GM10248 (cell line): Measurements from ENCODE around the gene PIK3C2A.

Experiments used
- CTCF ChIA-PET: fragments of 300-600 bp; sonication (Branson Sonifier 250); formaldehyde crosslinking; extraction: SDS; loops from one replicate; lab custom pipeline; 2021; ENCODE audit warnings: antibody characterized with exemption; lab: Yijun Ruan, JAX
- POLR2A ChIA-PET: fragments of 350-650 bp; sonication (Branson Sonifier 250); formaldehyde crosslinking; extraction: SDS; loops from one replicate; lab custom pipeline; 2020; ENCODE audit warnings: antibody characterized with exemption; lab: Yijun Ruan, JAX
- DNase-seq: peaks from one replicate; pipeline ENCODE4 v3.0.0; 2012; ENCODE audit errors: extremely low spot score
- TF ChIP-seq, protein P1 (sequence below): IDR thresholded peaks from 2 replicates; pipeline ENCODE4 v1.5.1; 2012; ENCODE audit warnings: mild to moderate bottlenecking, low read depth; ENCODE audit errors: extremely low read depth, missing control alignments, control extremely low read depth

The PIK3C2A gene

DNA sequence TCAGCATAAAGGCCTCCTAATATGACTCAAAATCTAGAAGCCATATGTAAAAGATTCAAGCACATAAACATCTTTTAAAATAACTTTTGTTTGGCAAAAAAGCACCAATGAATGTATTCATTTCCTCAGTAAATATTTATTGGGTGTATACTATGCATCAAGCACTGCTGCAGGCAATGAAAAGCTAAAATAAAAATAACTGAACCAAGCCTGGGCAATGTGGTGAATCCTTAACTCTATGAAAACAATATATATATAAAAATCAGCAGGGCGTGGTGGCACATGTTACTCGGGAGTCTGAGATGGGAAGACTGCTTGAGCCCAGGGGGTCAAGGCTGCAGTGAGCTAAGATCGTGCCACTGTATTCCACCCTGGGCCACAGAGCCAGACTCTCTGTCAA is 27.8 kb downstream of the PIK3C2A start:
- no peak for DNase-seq
- TF ChIP-seq, protein P1, sequence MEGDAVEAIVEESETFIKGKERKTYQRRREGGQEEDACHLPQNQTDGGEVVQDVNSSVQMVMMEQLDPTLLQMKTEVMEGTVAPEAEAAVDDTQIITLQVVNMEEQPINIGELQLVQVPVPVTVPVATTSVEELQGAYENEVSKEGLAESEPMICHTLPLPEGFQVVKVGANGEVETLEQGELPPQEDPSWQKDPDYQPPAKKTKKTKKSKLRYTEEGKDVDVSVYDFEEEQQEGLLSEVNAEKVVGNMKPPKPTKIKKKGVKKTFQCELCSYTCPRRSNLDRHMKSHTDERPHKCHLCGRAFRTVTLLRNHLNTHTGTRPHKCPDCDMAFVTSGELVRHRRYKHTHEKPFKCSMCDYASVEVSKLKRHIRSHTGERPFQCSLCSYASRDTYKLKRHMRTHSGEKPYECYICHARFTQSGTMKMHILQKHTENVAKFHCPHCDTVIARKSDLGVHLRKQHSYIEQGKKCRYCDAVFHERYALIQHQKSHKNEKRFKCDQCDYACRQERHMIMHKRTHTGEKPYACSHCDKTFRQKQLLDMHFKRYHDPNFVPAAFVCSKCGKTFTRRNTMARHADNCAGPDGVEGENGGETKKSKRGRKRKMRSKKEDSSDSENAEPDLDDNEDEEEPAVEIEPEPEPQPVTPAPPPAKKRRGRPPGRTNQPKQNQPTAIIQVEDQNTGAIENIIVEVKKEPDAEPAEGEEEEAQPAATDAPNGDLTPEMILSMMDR: no peak
- ChIA-PET POLR2A (no interaction called here), CTCF (interaction anchor here (1.1 to 1.9 kb wide), 4 partner anchors 9 to 30 kb away, joined by 3 to 5 read pairs (median 4); no protein-coding TSS in a partner anchor)

DNA sequence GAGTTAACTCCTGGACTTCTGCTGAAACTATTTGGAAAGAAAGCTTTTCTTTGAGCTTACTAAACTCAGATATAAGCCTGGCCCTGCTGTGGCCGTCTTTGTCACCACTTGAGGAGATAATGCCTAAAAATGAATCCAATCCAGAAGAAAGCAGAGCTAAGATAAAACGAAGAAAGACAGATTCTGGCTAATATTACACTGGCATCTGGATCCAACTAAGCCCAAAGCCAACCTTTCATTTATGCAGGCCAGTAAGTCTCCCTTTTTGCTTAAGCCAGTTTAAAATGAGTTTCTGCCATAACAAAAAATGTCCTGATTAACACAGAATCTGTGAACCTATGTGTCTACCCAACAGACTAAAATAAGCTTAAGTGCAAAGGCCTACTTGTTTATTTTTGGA is 34.5 kb downstream of the PIK3C2A start:
- CTCF ChIA-PET: interaction anchor here (1.6 to 5.9 kb wide), 2 partner anchors 12 to 14 kb away, joined by 4 to 24 read pairs; no protein-coding TSS in a partner anchor
- no peak for DNase-seq
- POLR2A ChIA-PET: interaction anchor here (0.6 kb wide), 1 partner anchor 96 kb away, joined by 4 read pairs; the partner anchor contains the start of gene RPS13
- TF ChIP-seq, protein P1: no peak

DNA sequence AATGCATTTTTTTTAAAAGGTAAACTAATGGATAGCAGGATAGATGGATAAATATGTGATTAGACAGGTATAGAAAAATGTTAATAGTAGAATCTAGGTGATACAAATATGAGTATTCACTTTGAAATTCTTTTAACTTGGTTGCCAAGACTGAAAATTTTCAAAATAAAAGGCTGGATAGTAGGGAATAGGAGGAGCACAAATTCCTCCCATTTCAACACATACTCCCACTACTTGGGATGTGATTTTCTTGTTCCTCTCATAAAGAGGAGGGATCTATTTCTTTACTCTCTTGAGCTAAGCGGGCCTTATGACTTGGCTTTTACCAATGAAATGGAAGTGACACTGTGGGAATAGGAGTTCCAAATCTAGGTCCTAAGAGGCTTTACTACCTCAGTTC is 35.9 kb downstream of the PIK3C2A start:
- ChIA-PET POLR2A (no interaction called here), CTCF (interaction anchor here (1.6 to 5.9 kb wide), 2 partner anchors 10 to 13 kb away, joined by 4 to 24 read pairs; no protein-coding TSS in a partner anchor)
- TF ChIP-seq, protein P1: no peak
- DNase-seq: no peak

DNA sequence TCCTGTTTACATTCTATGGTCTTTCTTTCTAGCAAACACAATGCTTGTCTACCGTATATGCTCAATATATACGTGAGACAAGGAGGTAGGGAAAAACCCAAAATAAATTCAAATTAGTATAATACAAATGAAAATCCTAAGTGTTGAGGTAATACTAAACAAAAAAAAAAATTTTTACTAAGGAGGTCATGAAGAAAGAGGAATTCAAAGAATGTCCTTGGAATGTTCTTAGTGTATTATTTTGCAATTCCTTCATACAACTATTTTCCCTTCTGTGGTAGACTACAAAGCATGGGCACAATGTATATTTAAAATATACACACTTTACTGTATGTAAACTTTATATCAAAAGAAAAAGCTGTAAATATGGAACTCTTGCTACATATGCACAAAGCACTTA is 36.4 kb downstream of the PIK3C2A start:
- CTCF ChIA-PET: interaction anchor here (1.1 to 5.9 kb wide), 2 partner anchors 12 to 20 kb away, joined by 3 to 24 read pairs; no protein-coding TSS in a partner anchor
- POLR2A ChIA-PET: no interaction called here
- TF ChIP-seq, protein P1: no peak
- DNase-seq: no peak

DNA sequence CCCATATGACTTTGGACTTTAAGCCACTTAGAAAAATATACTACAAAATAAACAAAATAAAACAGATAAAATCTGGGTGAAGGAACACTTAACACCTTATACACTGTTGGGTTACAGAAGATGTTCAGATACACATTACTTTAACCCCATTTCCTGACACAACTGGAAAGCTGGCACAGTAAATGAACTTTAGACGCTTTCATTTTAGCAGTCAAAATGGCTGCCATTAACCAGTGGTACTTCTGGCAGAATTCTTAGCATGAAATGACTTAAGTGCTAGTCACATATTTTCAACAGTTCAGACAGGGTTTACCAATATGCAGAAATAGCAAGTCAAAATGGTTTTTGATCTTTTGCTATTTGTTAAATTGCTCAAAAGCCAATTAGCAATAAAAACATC is 37.9 kb downstream of the PIK3C2A start:
- ChIA-PET CTCF (interaction anchor here (1.0 to 5.9 kb wide), 2 partner anchors 9 to 11 kb away, joined by 3 to 24 read pairs; no protein-coding TSS in a partner anchor), POLR2A (no interaction called here)
- TF ChIP-seq, protein P1: no peak
- DNase-seq: no peak

DNA sequence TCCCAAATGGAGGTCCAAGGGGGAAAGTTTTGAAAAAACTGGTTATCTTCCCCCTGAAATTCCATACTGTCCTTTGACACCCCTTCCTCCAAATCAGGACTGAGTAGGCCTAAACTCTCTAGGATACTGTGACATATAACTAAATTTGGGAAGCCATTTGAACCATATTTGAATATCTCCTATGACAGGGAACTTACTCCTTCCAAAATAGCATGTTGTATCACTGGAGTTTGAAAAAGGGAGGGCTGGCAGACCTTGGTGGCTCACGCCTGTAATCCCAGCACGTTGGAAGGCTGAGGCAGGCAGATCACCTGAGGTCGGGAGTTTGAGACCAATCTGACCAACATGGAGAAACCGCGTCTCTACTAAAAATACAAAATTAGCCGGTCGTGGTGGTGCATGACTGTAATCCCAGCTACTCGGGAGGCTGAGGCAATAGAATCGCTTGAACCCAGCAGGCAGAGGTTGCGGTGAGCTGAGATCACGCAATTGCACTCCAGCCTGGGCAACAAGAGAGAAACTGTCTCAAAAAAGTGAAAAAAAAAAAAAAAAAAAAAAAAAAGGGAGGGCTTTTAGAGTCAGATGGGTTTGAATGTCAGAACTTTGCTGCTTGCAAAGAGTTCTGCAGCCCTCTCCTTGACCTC is 42.4 kb downstream of the PIK3C2A start:
- POLR2A ChIA-PET: no interaction called here

More for the DNA sequence above, 42.4 kb downstream of the PIK3C2A start:
- no peak for DNase-seq
- TF ChIP-seq, protein P1: no peak
- CTCF ChIA-PET: interaction anchor here (1.1 to 2.4 kb wide), 2 partner anchors 8 to 12 kb away, joined by 3 to 7 read pairs; no protein-coding TSS in a partner anchor
